Loucy (cell line): ENCODE results near the gene CHST11.

ENCODE experiments used
- EZH2phosphoT487 ChIP-seq: fragments of 200-600 bp; IDR thresholded peaks from 2 replicates; pipeline ENCODE4 v1.6.1; 2018; ENCODE audit warnings: antibody characterized with exemption, mild to moderate bottlenecking, moderate library complexity, borderline replicate concordance
- TF ChIP-seq, protein P1 (sequence below): fragments of 200-600 bp; sonication (generic); conservative IDR thresholded peaks from 2 replicates; pipeline ENCODE4 v1.5.1; 2014; ENCODE audit warnings: mild to moderate bottlenecking, antibody characterized with exemption, low read length

DNA sequence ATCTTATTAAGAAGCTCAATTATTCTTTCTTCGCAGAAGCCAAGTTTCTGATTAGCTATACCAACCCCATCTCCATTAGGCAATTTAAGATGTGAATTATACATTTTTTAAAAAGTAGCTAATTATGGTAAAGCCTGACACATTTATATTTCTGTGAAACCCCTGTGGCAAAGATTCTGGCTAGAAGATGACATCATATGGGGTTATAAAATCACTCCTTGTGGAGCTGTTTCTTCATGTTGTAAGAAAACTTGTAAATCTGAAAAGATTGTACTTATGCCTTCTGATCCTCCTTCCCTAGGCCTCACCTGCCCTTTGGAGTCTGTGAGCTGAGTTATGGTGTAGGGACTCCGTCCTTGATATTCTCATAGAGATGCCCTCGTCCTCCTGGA lies 78.1 kb downstream of the CHST11 start:
- TF ChIP-seq, protein P1, sequence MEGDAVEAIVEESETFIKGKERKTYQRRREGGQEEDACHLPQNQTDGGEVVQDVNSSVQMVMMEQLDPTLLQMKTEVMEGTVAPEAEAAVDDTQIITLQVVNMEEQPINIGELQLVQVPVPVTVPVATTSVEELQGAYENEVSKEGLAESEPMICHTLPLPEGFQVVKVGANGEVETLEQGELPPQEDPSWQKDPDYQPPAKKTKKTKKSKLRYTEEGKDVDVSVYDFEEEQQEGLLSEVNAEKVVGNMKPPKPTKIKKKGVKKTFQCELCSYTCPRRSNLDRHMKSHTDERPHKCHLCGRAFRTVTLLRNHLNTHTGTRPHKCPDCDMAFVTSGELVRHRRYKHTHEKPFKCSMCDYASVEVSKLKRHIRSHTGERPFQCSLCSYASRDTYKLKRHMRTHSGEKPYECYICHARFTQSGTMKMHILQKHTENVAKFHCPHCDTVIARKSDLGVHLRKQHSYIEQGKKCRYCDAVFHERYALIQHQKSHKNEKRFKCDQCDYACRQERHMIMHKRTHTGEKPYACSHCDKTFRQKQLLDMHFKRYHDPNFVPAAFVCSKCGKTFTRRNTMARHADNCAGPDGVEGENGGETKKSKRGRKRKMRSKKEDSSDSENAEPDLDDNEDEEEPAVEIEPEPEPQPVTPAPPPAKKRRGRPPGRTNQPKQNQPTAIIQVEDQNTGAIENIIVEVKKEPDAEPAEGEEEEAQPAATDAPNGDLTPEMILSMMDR, result no peak
- no peak for TF ChIP-seq EZH2phosphoT487
